Fibroblast of the aortic adventitia (primary cell): ENCODE measurements around the gene GSC2. TPM values are rescaled to one million over a fixed set of nuclear protein-coding genes. Genes with fewer than 3 reads are reported as not detected.

Experiments used
- DNase-seq: peaks from one replicate; pipeline ENCODE4 v3.0.0-alpha.2; 2010; ENCODE audit warnings: low read depth
- H3K4me3 ChIP-seq: 2 replicates; pipeline ENCODE4 v1.5.1; 2011; ENCODE audit warnings: low read depth, mild to moderate bottlenecking, control low read depth, low read length, moderate library complexity
- total RNA-seq: library from RNA; depleted of rRNA; stranded (reverse); fragments of >200 nt; gene quantifications from 2 replicates; pipeline ENCODE4 v1.2.3, GENCODE V29; 2012; ENCODE audit warnings: low replicate concordance
- TF ChIP-seq, protein P1 (sequence below): IDR thresholded peaks from 2 replicates; pipeline ENCODE4 v1.5.1; 2011; ENCODE audit warnings: mild to moderate bottlenecking, low read length, control low read depth, inconsistent platforms; ENCODE audit not compliant: insufficient read depth

Gene GSC2
- total RNA-seq, 1 donor, result not detected

DNA sequence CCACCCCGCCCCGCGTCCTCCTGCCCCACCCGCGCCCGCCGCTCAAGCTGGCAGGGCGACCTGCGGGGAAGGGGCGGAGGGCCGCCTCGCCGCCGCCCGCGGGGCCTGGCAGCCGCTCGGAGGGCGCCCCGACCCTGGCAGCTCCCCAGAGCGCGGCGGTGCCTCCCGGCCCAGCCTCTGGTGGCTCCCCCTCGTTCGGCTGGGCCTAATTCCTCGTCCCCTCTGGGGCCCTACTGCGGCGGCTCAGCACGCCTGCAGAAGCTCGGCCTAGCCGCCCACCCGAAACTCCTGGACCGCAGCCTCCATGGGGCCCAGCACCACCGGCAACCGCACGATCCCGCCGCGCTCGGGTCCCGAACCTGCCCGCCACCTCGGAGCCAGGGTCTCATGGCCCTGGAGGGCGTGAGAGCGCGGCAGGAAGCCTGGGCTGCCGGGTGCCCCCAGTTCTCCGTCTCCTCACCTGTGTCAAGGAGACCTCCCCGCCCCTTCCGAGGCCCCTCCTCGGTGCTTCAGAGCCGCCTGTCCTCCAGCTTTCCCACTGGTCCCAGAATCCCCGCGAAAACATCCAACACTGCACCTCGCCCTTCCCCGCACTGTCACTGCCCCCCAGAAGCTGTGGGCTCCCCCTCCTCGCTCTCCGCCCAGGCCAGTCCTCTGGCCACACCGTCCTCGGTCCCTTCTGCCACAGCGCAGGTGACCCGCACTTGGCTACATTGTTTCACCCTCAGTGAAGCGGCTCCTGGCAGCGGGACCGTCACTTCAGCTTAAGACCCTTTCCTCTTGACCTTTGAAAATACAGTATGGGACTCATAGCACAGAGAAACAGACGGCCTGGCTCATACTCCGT lies 613 bp upstream of the GSC2 start:
- TF ChIP-seq, protein P1, sequence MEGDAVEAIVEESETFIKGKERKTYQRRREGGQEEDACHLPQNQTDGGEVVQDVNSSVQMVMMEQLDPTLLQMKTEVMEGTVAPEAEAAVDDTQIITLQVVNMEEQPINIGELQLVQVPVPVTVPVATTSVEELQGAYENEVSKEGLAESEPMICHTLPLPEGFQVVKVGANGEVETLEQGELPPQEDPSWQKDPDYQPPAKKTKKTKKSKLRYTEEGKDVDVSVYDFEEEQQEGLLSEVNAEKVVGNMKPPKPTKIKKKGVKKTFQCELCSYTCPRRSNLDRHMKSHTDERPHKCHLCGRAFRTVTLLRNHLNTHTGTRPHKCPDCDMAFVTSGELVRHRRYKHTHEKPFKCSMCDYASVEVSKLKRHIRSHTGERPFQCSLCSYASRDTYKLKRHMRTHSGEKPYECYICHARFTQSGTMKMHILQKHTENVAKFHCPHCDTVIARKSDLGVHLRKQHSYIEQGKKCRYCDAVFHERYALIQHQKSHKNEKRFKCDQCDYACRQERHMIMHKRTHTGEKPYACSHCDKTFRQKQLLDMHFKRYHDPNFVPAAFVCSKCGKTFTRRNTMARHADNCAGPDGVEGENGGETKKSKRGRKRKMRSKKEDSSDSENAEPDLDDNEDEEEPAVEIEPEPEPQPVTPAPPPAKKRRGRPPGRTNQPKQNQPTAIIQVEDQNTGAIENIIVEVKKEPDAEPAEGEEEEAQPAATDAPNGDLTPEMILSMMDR, result no peak
- no peak overlapping the region for H3K4me3 ChIP-seq
- no peak for DNase-seq

DNA sequence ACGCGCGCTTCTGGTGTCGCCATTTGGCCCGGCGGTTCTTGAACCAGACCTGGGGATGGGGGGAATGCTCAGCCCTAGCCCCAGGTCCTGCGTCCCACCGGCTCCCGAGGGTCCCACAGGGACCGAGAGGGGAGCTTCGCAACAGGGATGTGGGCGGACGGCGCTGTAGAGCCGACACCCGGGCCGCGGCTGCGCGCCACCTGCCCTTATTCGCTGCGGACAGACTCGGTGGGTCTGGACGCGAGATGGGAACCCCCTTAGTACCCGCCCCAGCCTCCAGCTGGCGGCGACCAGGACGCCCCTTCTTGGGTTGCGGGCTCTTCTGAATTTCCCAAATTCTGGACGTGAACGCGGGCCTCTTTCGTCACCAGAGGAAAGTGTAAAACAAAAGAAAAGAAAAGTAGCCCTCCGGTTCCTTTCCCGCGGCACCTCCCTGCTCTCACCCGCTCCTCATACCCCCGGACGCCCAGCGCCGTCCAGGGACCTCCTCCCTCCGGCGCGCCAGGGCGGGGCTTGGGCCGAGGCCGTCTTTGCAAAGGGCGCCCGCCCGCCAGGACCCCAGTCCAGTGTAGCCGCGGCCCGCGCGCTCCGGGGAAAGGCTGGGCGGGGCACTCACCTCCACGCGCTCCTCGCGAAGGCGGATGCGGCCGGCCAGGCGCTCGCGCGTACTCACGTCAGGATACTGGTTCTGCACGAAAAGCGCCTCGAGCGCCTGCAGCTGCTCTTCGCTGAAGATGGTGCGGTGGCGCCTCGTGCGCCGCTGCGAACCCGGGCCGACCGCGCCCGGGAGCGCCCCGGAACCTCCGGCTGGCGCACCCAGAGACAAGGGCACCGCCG lies 827 bp downstream of the GSC2 start:
- TF ChIP-seq, protein P1, result no peak
- no peak for DNase-seq
- H3K4me3 ChIP-seq, result no peak overlapping the region

DNA sequence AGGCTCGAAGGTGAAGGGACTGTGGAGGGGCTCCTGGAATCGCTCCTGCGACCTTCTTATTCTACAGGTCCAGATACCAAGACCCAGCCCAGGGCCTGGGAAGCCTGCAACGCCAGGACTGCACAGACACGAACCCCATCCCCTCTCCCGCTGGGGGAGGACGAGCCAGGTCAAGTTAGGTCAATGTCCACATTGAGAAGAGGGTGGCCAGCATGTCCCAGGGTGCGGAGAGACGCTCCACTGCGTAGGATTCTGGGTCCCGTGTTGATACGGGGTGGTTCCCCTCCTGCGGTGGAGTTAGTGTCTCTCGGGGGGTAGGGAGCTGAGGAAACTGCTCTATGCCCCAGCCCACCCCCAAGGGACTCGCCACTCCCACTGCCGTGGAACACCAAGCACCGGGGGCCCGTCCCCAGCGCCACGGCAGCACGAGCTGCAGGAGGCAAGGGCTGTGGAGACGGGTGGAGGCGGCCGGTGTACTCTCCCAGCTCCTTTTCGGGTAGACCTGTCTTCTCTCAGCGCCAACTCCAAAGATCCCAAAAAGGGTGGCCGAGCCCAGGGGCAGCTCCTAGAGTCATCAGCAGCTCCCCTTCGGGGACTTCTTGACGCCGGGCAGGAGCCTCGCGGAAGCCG lies 1.6 kb downstream of the GSC2 start:
- TF ChIP-seq, protein P1, result no peak
- H3K4me3 ChIP-seq, result no peak overlapping the region
- DNase-seq, result no peak

DNA sequence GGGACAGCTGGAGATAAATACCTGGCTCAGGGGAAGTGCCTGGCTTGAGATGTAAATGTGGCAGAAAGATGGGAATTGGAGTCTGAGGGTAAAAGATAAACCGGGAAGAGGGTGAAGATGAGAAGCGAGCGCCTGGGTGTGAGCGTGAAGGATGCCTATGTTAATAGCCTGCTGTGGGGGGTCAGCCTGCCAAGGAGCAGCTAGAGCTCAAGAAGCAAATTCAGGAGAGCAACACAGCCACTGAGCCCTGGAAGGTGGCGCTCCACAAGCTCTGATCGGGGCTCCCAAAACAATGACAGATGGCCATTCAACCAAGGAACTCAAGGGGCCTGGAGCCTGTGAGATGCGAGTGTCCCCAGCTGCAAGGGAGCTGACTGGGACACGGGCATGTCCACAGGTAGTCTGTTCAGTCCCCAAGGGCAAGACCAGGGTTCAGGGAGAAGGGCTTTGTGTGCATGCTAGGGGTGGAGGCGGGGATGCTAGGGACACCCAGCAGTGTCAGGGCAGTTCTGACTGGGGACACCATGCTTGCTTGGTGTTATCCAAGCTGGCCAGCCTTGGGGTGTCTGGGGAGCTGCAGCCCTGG lies 2.8 kb downstream of the GSC2 start:
- no peak overlapping the region for H3K4me3 ChIP-seq
- DNase-seq, result no peak
- TF ChIP-seq, protein P1, result no peak

DNA sequence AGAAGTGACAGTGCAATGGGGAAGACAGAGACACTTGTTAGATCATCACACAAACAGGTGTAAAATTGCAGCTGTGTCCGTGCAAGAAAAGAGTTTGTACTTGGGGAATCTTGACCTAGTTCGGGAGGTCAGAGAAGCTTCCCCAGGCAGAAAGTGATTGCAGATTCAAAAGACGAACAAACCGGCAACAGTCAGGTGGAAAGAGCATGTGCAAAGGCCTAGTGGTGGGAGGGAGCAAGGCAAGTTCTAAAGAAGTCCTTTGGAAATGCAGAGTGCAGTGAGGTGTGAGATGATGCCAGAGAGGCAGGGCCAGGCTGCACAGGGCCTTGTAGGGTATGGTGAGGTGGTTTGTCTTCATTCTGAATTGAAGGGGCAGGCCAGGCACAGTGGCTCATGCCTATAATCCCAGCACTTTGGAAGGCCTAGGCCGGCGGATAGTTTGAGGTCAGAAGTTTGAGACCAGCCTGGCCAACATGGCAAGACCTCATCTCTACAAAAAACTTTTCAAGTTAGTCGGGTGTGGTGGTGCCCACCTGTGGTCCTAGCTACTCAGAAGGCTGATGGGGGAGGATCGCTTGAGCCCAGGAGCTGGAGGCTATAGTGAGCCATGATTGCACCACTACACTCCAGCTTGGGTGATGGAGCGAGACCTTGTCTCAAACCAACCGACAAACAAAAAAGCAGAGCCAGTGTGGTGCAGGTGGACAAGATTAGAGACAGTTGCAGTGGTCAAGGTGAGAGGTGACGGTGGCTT lies 3.7 kb downstream of the GSC2 start:
- no peak overlapping the region for H3K4me3 ChIP-seq
- TF ChIP-seq, protein P1, result no peak
- DNase-seq, result no peak

DNA sequence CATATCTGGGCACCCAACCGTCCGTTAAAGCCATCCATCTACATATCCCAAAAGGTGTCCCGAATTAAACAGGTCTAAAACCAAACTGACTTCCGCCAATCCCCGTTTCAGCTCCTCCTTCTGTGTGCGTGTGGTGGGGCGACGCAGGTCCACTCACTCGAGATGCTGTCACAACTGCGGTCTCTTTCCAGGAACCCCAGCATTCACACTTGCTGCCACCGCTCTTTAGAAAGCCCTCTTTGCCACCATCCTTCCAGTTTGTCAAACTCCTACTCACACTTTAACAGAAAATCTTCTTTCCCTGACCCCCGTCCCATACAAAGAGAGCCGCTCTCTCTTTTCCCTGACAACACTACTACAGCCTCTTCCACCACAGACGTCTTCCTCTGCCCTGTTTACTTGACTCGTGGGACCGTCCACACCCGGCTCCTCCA lies 6.1 kb downstream of the GSC2 start:
- TF ChIP-seq, protein P1, result no peak
- peak overlapping the region; percentile 96 for H3K4me3 ChIP-seq
- DNase-seq, result peak; percentile 8
